Activated CD8-positive, alpha-beta memory T cell treated with anti-CD3 and anti-CD28 coated beads for 1 hour (primary cell): ENCODE results near the gene GCNT4.
"Not testable (repeated sequence)": the region's sequence is repeated elsewhere in the genome, so short reads cannot be mapped to it uniquely, and the experiment has no call there.

Experiments
- DNase-seq, 2 donors: peaks; one replicate each; pipeline ENCODE4 v3.0.0-alpha.2; 2020; ENCODE audit warnings: low read depth in 1 of 2; ENCODE audit errors: extremely low read depth in 1 of 2

The GCNT4 gene, protein sequence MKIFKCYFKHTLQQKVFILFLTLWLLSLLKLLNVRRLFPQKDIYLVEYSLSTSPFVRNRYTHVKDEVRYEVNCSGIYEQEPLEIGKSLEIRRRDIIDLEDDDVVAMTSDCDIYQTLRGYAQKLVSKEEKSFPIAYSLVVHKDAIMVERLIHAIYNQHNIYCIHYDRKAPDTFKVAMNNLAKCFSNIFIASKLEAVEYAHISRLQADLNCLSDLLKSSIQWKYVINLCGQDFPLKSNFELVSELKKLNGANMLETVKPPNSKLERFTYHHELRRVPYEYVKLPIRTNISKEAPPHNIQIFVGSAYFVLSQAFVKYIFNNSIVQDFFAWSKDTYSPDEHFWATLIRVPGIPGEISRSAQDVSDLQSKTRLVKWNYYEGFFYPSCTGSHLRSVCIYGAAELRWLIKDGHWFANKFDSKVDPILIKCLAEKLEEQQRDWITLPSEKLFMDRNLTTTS

GRCh38 chr5:75052192-75053053, at the start of gene GCNT4:
Gene GCNT4, minus strand, starts transcription at chr5:75052558. Its CDS starts 22,521 bp downstream, at chr5:75030037.
- DNase-seq = peak in 1 of 2 donors; percentile 25

- DNase-seq = not testable (repeated sequence)
Measured at GRCh38 chr5:75095956-75096355, 43.6 kb upstream of the GCNT4 start.

GRCh38 chr5:75091597-75091996, 39.2 kb upstream of the GCNT4 start:
- DNase-seq = no peak

GRCh38 chr5:75089662-75090061, 37.3 kb upstream of the GCNT4 start:
- DNase-seq = no peak

GRCh38 chr5:75089137-75089536, 36.8 kb upstream of the GCNT4 start:
- DNase-seq = no peak

DNA sequence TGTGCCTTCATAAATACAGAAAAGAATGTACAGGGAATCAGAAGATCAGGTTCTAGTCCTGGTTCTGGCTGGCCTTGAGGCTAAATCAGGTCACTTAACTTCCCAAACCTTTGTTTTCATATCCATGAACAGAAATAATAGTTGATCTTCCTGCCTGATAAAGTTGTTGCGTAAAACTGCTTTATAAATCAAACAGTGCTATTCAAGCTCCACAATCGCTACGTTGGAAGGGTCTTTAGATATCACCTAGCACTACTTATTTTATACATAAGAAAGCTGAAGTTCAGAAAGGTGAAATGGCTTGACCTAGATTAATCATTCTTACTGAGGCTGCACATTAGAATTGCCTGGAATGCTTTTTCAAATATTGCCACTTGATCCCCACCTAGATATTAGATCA, 36.3 kb upstream of the GCNT4 start:
- no peak for DNase-seq

GRCh38 chr5:75081510-75081909, 29.2 kb upstream of the GCNT4 start:
- no peak for DNase-seq

- DNase-seq = not testable (repeated sequence)
Measured at GRCh38 chr5:75079346-75079745, 27.0 kb upstream of the GCNT4 start.

GRCh38 chr5:75078027-75078426, 25.7 kb upstream of the GCNT4 start:
- DNase-seq = no peak

DNA sequence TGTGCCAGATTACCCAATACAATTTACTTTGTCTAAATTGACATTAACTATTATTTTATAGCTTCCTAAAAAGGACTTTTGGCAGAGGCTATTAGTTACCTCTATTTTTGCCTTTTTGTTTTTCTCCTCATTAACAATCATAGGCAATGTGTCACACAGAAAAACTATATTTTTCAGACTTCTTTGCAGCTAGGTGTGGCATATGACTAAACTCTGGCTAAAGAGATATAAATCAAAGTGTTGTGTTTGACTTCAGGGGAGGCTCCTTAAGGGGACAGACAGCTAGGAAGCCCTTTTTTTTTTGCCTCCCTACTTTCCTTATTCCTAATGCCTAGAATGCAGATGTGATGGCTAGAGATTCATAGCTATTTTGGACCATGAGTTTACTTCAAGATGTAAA, 19.7 kb upstream of the GCNT4 start:
- DNase-seq = no peak

DNA sequence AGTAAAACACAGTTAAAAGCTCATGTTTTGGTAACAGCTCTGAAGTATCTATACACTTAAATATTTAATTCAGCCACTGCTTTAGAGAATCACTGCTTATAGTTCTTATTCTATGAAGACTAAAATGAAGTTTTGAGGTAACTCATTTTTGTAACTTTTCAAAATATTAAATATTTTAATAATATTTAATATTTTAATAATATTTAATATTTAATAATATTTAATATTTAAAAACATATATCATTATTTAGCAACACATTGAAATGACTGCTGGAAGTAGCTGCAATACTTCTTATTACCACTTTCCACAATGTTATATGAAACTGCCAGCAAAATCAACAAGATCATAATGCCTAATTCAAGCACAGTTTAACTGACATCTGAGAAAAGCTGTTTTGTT, 18.7 kb upstream of the GCNT4 start:
- DNase-seq = no peak

DNA sequence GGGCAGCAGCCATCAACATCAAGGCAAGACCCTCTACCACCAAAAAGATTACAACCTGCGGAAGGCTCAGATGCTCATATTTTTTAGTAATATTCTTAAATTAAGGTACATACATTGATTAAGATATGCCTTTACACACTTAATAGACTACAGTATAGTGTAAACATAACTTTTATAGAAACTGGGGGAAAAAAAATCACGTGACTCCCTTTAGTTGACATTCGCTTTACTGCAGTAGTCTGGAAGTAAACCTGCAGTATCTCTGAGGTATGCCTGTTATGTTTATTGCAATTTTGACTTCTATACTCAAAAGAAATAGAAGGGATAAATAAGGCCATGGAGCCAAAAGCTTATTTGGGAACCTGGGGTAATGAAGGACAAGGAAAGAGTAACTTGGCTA, 15.1 kb upstream of the GCNT4 start:
- DNase-seq = no peak

- no peak for DNase-seq
Measured at GRCh38 chr5:75062925-75063531, 10.7 kb upstream of the GCNT4 start.

GRCh38 chr5:75059912-75060545, 7.7 kb upstream of the GCNT4 start:
- DNase-seq = no peak

- no peak for DNase-seq
Measured at GRCh38 chr5:75058986-75059535, 6.7 kb upstream of the GCNT4 start.

DNA sequence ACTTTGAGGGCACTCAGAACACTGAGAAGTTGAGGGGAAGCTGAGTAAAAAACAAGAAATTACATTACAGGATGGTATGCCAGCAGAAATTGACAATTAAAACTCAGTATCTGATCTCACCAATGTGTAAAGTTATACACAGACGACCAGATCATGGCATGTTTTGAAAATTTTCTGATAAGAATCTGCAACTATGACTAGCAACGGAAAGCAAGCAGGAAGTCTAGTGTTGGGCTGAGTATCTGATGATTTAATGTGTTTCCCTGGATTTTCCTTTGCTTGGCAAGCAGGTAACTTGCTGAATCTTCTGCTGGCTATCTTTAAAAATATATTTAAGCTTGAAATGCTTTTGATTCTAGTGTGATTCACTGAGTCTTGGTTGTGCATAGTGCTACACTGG, 5.2 kb upstream of the GCNT4 start:
- DNase-seq = no peak

GRCh38 chr5:75055727-75056144, 3.4 kb upstream of the GCNT4 start:
- no peak for DNase-seq

- DNase-seq = no peak
Measured at GRCh38 chr5:75054134-75054930, 2.0 kb upstream of the GCNT4 start.

GRCh38 chr5:75053304-75054133, 1.2 kb upstream of the GCNT4 start:
- peak in 1 of 2 donors; percentile 42 for DNase-seq
